GM21528 (cell line): ENCODE results near the gene CD5L.
A peak's percentile ranks its signal among the peaks of the same experiment; 100 is the strongest.

Experiments used
- ATAC-seq: cut with Tn5 transposase; IDR thresholded peaks from one replicate; pipeline ENCODE4 v1.9.1; 2021; ENCODE audit warnings: mild to moderate bottlenecking, moderate library complexity; ENCODE audit not compliant: unreplicated experiment, low FRiP score

Gene CD5L

DNA sequence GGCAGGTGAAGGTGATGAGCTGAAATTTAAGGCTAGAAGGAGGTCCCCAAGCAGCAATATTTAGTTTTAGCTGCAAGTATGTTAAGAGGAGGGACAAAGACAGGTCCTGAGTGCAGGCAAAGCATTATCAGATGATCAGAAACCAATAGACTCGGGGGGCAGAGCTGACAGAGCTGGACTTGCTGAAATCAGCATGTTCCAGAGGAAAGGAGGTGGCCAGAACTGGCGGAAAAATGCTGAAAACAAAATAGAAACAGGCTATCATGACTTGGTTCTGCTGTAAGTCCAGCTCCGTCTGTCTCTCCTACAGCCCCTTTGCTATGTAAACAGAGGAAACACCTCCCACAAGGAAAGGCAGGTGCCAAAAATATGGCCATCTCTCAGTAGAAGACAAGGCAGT lies at the start of gene CD5L:
CD5L (minus strand) TSS at position 101 of the 400 bp plus-strand sequence. CDS start 107 bp downstream, outside the sequence.
- no peak for ATAC-seq

GRCh38 chr1:157882580-157882979 lies 41.0 kb upstream of the CD5L start:
- no peak for ATAC-seq

- no peak for ATAC-seq
Observed at GRCh38 chr1:157880621-157881020, 39.0 kb upstream of the CD5L start.

DNA sequence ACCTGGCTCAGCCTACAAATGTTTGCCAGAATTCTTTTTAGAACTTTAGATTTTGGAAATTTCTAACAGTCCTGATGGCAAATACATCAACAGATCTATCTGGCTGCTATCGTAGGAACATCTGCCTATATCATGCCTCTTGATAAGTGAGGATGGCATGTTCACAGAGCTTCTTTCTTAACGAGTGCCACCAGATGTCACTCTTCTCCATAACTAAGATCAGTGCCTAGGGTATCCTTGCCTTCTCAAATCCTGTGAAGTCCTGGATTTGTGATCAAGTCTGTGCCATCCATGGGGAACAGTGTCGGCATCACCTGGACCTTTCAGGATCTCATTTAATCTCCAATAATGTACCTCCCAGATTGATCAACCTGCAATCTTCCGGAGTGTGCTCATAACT lies 36.5 kb upstream of the CD5L start:
- no peak for ATAC-seq

- ATAC-seq, result no peak
Observed at GRCh38 chr1:157870490-157870889, 28.9 kb upstream of the CD5L start.

DNA sequence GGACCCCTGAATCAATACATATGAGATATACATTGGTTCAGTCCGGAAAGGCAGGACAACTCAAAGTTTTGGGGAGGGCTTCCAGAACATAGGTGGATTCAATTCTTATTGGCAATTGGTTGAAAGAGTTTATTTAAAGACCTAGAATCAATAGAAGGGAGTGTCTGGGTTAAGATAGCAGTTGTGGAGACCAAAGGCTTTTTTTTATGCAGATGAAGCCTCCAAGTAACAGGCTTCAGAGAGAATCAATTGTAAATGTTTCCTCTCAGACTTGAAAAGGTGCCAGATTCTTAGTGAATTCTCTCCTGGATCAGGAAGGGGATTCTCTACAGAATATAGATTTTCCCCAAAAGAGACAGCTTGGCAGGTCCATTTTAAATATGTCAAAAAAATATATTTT lies 27.0 kb upstream of the CD5L start:
- no peak for ATAC-seq

GRCh38 chr1:157862114-157863070 lies 20.8 kb upstream of the CD5L start:
- no peak for ATAC-seq

DNA sequence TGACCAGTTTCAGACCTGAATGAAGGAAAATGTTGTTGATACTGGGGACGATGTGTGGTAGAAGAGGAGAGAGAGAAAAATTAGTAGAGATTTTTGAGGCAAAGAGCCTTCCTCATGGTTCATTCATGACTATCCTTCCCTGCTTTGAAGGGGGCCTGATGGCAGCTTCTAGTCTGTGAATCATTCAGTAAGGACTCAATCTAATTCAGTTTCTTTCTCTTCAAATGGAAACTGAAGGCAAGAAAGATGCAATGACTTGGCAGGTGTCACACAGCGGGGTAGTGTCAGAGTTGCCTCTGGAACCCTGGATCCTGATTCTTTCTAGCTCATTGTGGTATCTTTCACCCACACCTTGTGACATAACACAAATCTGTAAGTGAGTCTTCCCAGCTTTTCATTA lies 14.9 kb upstream of the CD5L start:
- no peak for ATAC-seq

DNA sequence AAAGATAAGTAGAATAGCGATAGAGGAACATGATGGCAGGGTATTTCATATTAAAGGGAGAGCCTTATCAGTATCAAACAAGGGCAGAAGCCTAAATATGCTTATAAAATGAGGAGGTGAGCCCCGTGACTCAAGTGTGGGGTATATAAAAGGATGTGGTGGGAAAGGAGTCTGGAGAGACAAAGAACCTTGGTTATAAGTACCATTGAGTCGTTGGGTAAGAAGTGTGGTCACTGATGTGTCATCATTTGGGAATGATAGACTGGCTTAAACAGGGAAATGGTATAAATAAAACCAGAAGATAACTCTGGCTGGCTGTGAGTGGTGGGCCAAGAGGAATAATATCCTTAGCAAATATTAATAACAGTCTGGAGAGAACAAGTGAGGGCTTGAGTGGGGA lies 10.9 kb upstream of the CD5L start:
- ATAC-seq, result no peak

- ATAC-seq, result peak; percentile 79
Observed at GRCh38 chr1:157849229-157849875, 7.7 kb upstream of the CD5L start.

DNA sequence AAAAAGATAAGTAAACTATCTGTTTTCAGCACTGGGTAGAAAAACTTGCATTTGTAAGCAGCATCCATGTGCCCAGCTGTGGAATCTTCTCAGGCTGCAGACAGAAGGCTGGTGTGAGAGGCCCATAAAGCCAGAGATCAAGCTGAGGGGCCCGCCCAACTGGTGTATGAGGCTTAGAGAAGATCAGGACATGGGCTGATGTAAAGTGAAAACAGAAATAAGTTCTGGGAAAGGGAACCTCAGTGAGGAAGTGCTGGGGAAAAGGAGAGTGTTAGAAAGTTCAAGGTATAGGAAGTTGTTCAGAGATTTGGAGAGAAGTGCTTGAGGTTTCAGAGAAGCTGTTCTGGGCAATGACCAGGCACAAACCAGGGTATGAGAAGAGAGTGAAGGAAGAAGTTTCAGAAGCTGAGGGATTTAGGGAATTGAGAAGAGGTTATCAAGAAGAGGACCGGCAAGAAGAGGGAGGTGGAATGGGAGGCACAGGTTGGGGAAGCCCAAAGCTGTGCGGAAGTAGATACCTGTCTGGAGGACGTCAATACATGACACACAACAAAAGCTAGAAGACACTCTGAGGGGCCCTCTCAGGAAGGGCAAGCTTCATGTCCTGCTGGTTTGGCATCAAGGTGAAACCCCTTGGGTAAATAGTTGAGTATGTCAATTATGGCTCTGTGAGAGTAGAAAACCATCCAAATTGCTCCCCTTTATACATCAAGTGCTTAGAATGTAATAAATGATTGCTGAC lies 2.7 kb upstream of the CD5L start:
- ATAC-seq, result no peak

GRCh38 chr1:157842939-157843338 lies 1.3 kb upstream of the CD5L start:
- no peak for ATAC-seq

GRCh38 chr1:157838966-157839365 lies 2.6 kb downstream of the CD5L start:
- ATAC-seq, result no peak

GRCh38 chr1:157834430-157834829 lies 7.2 kb downstream of the CD5L start:
- no peak for ATAC-seq

DNA sequence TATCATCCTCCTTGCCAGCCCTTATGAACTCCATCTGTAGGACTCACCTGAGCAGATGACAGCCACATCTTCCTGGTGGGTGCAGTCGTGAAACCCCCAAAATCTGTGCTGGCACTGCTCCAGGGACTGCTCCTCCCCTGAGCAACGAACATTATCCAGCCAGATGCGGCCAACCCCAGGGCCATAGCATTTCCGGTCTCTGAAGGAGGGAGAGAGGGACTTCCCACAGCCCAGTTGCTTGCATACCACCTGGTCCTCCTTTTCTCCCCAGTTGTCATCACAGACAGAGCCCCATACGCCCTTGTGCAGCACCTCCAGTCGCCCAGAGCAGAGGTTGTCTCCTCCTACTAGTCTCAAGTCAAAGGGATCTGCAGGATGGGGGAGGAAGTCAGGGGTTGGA lies 8.5 kb downstream of the CD5L start:
- ATAC-seq, result no peak

GRCh38 chr1:157831968-157832626 lies 9.5 kb downstream of the CD5L start:
- no peak for ATAC-seq

DNA sequence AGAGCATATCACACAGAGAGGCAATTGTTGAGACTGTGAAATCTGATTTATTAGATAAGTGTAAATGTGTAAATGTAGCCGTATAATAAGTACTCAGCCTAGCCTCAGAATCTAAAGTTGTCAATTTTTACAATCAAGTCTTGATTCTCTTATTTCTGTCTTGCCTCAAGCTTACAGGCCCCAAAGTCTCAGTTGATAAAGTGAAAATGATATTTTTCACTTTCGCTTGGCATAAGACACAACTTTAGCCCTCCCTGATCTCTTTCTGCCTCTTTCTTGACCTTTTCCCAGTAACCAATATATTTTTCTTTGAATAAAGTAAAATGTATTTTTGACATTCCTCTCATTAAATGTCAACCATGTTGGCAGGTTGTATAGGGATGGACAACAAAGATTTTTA lies 10.7 kb downstream of the CD5L start:
- no peak for ATAC-seq

GRCh38 chr1:157829711-157830110 lies 11.9 kb downstream of the CD5L start:
- no peak for ATAC-seq

DNA sequence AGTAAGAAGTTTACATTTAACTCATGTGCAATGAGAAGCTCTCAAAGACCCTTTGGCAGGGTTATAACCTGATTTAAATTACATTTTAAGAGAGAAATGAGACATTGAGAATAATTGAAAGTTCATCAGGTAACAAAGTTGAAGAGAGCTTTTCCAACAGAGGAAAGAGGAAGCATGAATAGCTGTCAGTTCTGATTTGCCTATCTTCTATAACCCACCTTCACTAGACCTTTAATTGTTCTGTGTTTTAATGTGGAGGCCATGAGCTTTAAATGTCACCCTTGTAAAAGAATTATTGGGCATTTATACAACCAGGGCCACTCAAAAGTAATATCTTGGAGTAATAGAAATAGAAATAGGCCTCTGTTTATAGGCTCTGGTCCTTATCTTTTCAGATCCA lies 12.4 kb downstream of the CD5L start:
- ATAC-seq, result no peak

DNA sequence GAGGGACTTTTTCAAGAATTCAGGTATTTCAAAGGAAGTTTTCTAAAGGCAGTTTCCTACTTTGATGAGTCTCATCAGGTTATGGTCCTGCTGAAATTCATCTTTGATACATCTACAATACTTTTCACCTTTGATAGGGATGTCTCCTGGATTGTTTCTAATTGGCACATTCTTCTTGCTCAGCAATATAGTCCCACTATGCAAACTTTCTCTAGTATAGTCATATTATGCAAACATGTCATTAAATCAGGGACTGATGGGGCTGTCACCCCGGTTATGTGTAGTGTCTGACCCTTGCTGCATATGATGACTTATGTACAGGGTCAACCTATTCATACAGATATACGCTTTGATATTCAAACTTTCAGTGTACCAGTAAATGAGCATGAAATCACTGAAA lies 21.3 kb downstream of the CD5L start:
- ATAC-seq, result no peak

DNA sequence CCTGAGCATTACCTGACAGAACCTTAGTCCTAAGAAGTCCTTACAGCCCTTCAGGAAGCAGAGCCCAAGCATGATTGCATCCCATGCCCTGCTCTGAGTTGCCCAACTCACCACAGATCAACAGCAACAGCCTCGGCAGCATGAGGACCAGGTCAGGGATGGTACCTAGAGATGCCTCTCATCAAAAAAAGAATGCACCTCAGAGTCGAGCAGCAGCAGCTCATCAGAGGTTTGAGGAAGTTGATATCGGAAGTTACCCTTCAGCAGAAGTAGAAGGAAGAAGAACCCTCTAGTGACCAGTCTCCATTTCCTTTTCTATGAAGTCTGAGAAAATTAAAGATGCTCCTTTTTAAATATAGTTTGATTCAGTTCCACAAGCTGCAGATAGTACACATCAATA lies 21.7 kb downstream of the CD5L start, which contains the start of gene FCRL1:
FCRL1 (minus strand) TSS at position 225 of the 400 bp plus-strand sequence; CDS start at position 142, 83 bp downstream.
- ATAC-seq, result no peak
